ENCODE data around the gene EGFL7. TPM values are rescaled to one million over a fixed set of nuclear protein-coding genes. Genes with fewer than 3 reads are reported as not detected.

EGFL7 gene
- total and polyA plus RNA-seq, 2 of the 13 experiments (the other 11 are each of a cell fraction or from before 2014, with no cell fraction given): 0.20 to 5.1 TPM

GRCh38 chr9:136619742-136620440 is 42.8 kb upstream of the EGFL7 start (continued):
- no peak for TF ChIP-seq HNF1A (IDR thresholded peaks at IDR 0.05; ENCODE audit: low read depth)
- peak; percentile 51; the same call in 1 of the 2 replicates for TF ChIP-seq HNF1A (CRISPR knock-in tag; IDR thresholded peaks at IDR 0.05; ENCODE audit: borderline replicate concordance)
- no peak for TF ChIP-seq EZH2 (conservative IDR thresholded peaks at IDR 0.05; ENCODE audit: low read depth, low read length)
- TF ChIP-seq ZBTB7B (CRISPR knock-in tag; IDR thresholded peaks at IDR 0.05): peak; percentile 94
- TF ChIP-seq SNAPC5 (CRISPR knock-in tag; IDR thresholded peaks at IDR 0.05; ENCODE audit: borderline replicate concordance): no peak
- no peak for TF ChIP-seq POGK (CRISPR knock-in tag; conservative IDR thresholded peaks at IDR 0.05)
- no peak for TF ChIP-seq SOX13 (IDR thresholded peaks at IDR 0.05)
- TF ChIP-seq SOX13 (CRISPR knock-in tag; conservative IDR thresholded peaks at IDR 0.05 in 1 of 2, IDR thresholded peaks at IDR 0.05 in 1 of 2): peak in 1 of 2 experiments; percentile 65; a peak in 2 of 4 replicates
- TF ChIP-seq ZNF652 (CRISPR knock-in tag; IDR thresholded peaks at IDR 0.05; ENCODE audit: borderline replicate concordance, low read depth): no peak
- no peak for TF ChIP-seq MXI1 (IDR thresholded peaks at IDR 0.05; ENCODE audit: borderline replicate concordance, low read depth, low read length)
- no peak for TF ChIP-seq ATM (IDR thresholded peaks at IDR 0.05; ENCODE audit: borderline replicate concordance)
- peak; percentile 71; the same call in 1 of the 2 replicates for TF ChIP-seq KDM5B (CRISPR knock-in tag; IDR thresholded peaks at IDR 0.05; ENCODE audit: borderline replicate concordance)
- no peak for TF ChIP-seq ZNF841 (CRISPR knock-in tag; IDR thresholded peaks at IDR 0.05; ENCODE audit: borderline replicate concordance)
- TF ChIP-seq AKAP8 (CRISPR knock-in tag; IDR thresholded peaks at IDR 0.05): peak; percentile 54; the same call in 1 of the 2 replicates
- peak; percentile 84 for TF ChIP-seq ELF3 (CRISPR knock-in tag; IDR thresholded peaks at IDR 0.05)
- TF ChIP-seq ZSCAN29 (CRISPR knock-in tag; conservative IDR thresholded peaks at IDR 0.05): 0 out of 2 replicates have a peak, but pooled peaks have one; percentile 64
- peak; percentile 61 for TF ChIP-seq TEAD3 (CRISPR knock-in tag; optimal IDR thresholded peaks at IDR 0.05; ENCODE audit: borderline replicate concordance)
- TF ChIP-seq KLF15 (CRISPR knock-in tag; IDR thresholded peaks at IDR 0.05; ENCODE audit: borderline replicate concordance): no peak
- no peak for TF ChIP-seq ZNF547 (CRISPR knock-in tag; IDR thresholded peaks at IDR 0.05)
- peak; percentile 94 for TF ChIP-seq HNRNPL (IDR thresholded peaks at IDR 0.05; ENCODE audit: low read depth, low read length)
- peak; percentile 71; the same call in 1 of the 2 replicates for TF ChIP-seq ZNF331 (CRISPR knock-in tag; IDR thresholded peaks at IDR 0.05)
- TF ChIP-seq ZNF782 (CRISPR knock-in tag; IDR thresholded peaks at IDR 0.05; ENCODE audit: borderline replicate concordance): peak; percentile 80; the same call in 1 of the 2 replicates
- no peak for TF ChIP-seq SAFB2 (CRISPR knock-in tag; IDR thresholded peaks at IDR 0.05; ENCODE audit: borderline replicate concordance, low read depth)

Data from HepG2 (cell line).